ENCODE measurements around the gene SMYD3. TPM values are rescaled to one million over a fixed set of nuclear protein-coding genes. Genes with fewer than 3 reads are reported as not detected.

Gene SMYD3
- total RNA-seq, 1 donor from 2014 or later, result 23.5 TPM

DNA sequence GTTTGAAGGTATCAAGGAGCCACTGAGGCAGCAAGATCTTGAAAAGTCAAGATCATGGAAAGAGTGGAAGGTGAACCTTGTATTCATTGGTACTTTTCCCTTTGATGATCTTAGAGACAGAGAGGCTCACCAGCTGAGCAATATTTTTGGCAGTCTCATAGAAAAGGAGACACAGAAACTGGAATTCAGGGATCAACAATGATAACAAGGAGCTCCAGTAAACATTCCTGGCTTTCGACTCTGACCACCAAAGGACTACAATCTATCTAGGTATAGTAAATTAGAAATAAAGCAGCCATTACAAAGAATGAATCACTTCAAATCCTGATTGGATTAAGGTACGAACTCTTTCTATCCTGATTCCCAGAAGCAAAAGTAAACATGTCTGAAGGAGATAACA lies 736.9 kb downstream of the SMYD3 start:
- H3K9me3 ChIP-seq (ENCODE audit: control insufficient read depth in 3 of 3, low read length in 3 of 3), result no peaks in the 10 kb centered on the region
- H3K36me3 ChIP-seq (ENCODE audit: control insufficient read depth in 3 of 3, insufficient read depth in 3 of 3, low read length in 3 of 3), result no peaks in the 10 kb centered on the region
- no peak overlapping the region for H3K27ac ChIP-seq (ENCODE audit: low read depth, low read length)
- no peaks in the 10 kb centered on the region for H3K4me1 ChIP-seq (ENCODE audit: control insufficient read depth in 3 of 3, insufficient read depth in 3 of 3, low read length in 3 of 3)
- H3K4me3 ChIP-seq (ENCODE audit: low read length in 3 of 3), result no peak overlapping the region
- no peaks in the 10 kb centered on the region for H3K27me3 ChIP-seq (ENCODE audit: control insufficient read depth in 3 of 3, insufficient read depth in 3 of 3, low read length in 3 of 3)
- no peak overlapping the region for H3K9ac ChIP-seq (ENCODE audit: low read depth in 1 of 3, low read length in 3 of 3)

DNA sequence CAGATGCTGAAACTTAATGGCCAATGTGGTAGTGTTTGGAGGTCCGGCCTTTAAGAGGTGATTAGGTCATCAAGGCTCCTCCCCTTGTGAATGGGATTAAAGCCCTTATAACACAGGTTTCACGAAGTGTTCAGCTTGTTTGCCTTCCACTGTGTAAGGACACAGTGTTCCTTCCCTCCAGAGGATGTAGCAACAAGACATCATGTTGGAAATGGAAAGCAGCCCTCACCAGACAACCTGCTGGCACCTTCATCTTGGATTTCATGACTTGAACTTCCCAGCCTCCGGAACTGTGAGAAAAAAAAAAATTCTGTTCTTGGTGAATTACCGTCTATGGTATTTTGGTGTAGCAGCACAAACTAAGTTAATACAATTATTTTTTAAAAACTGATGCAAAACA lies 738.5 kb downstream of the SMYD3 start:
- Histone ChIP-seq H3K9ac (ENCODE audit: low read depth in 1 of 3, low read length in 3 of 3) (no peak overlapping the region), H3K27ac (ENCODE audit: low read depth, low read length) (no peak overlapping the region), H3K4me3 (ENCODE audit: low read length in 3 of 3) (no peak overlapping the region), H3K9me3 (ENCODE audit: control insufficient read depth in 3 of 3, low read length in 3 of 3) (no peaks in the 10 kb centered on the region), H3K36me3 (ENCODE audit: control insufficient read depth in 3 of 3, insufficient read depth in 3 of 3, low read length in 3 of 3) (no peaks in the 10 kb centered on the region), H3K4me1 (ENCODE audit: control insufficient read depth in 3 of 3, insufficient read depth in 3 of 3, low read length in 3 of 3) (no peaks in the 10 kb centered on the region), H3K27me3 (ENCODE audit: control insufficient read depth in 3 of 3, insufficient read depth in 3 of 3, low read length in 3 of 3) (no peaks in the 10 kb centered on the region)

DNA sequence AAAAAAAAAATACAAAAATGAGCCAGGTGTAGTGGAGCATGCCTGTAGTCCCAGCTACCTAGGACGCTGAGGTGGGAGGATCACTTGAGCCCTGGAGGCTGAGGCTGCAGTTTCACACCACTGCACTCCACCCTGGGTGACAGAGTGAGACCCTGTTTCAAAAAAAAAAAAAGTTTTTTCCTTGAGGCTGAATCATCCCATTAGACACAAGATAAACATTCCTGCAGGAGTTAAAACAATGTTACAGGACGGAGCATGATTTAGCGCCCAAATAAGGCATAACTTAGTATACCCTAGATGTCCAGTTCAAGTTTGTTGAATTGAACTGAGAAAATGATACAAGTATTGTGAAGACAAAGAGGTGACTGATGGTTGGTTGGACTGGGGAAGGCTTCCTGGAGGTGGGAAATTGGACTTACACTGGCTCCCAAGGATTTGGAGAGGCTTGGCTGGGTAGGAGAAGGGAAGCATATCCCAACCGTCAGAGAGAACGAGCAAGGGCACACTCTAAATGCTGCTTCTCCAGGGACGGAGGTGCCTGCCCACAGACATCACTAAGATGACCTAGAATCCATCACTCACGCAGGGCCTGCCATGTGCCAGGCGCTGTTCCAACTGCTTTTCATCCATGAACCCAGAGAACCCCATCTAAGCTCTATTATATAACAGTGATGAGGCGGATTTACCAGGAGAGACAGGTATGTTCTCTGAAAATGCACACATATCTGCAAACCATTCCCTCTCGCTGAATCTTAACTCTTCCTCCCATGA lies 741.7 kb downstream of the SMYD3 start:
- no peak overlapping the region for H3K9ac ChIP-seq (ENCODE audit: low read depth in 1 of 3, low read length in 3 of 3)

DNA sequence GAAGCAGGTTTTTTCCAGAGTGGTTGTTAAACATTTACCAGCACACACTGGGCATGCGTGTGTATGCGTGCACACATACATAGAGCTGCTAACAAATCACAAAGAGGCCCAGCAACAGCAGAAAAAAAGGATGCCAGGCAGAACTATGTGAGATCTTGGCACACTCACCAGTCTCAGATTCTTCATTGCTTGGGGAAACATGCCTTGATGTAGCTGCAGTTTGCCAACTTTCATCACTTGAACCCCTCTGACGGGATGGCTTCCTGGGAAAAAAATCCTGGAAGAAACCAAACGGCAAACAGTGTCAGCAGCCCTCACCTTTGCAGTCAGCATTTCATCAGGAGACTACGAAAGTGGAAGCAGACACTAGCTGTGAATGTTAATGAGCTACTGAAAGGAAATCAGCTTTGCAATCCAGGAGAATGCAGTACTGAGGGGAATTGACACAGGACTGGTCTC lies 743.2 kb downstream of the SMYD3 start:
- Histone ChIP-seq H3K36me3 (ENCODE audit: control insufficient read depth in 3 of 3, insufficient read depth in 3 of 3, low read length in 3 of 3) (peaks cover 0 to 6% (median 3%) of the 10 kb centered on the region in 3 donors), H3K27ac (ENCODE audit: low read depth, low read length) (no peak overlapping the region), H3K9ac (ENCODE audit: low read depth in 1 of 3, low read length in 3 of 3) (no peak overlapping the region), H3K4me1 (ENCODE audit: control insufficient read depth in 3 of 3, insufficient read depth in 3 of 3, low read length in 3 of 3) (no peaks in the 10 kb centered on the region), H3K4me3 (ENCODE audit: low read length in 3 of 3) (no peak overlapping the region), H3K27me3 (ENCODE audit: control insufficient read depth in 3 of 3, insufficient read depth in 3 of 3, low read length in 3 of 3) (no peaks in the 10 kb centered on the region), H3K9me3 (ENCODE audit: control insufficient read depth in 3 of 3, low read length in 3 of 3) (no peaks in the 10 kb centered on the region)

More for the DNA sequence above, 741.7 kb downstream of the SMYD3 start:
- Histone ChIP-seq H3K4me3 (ENCODE audit: low read length in 3 of 3) (no peak overlapping the region), H3K36me3 (ENCODE audit: control insufficient read depth in 3 of 3, insufficient read depth in 3 of 3, low read length in 3 of 3) (peaks cover 0 to 6% (median 3%) of the 10 kb centered on the region in 3 donors), H3K27me3 (ENCODE audit: control insufficient read depth in 3 of 3, insufficient read depth in 3 of 3, low read length in 3 of 3) (no peaks in the 10 kb centered on the region), H3K4me1 (ENCODE audit: control insufficient read depth in 3 of 3, insufficient read depth in 3 of 3, low read length in 3 of 3) (no peaks in the 10 kb centered on the region), H3K27ac (ENCODE audit: low read depth, low read length) (no peak overlapping the region), H3K9me3 (ENCODE audit: control insufficient read depth in 3 of 3, low read length in 3 of 3) (no peaks in the 10 kb centered on the region)

DNA sequence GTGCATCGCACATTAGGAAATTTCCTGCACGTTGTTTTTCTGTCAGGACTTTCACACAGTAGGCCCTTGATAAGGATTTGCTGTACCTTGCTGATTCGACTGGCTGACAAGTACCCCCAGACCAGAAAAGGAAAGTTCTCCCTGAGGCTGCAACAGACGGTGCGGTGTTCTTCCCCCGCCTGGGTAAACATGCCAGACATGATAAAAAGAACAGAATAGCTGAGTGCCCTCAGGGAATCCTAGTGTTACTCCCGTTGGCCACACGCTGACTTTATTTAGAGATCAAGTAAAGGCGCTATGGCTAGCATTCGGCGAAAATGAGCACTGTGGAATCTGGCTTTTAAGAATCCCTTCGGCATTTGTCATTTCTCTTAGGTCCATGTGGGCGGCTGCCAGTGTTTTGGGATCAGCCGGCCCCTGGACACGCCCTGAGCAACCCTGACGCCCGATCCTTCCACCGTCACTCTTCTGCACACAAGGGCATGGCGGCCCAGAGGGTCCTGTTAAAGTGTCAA lies 744.6 kb downstream of the SMYD3 start:
- Histone ChIP-seq H3K4me3 (ENCODE audit: low read length in 3 of 3) (no peak overlapping the region), H3K4me1 (ENCODE audit: control insufficient read depth in 3 of 3, insufficient read depth in 3 of 3, low read length in 3 of 3) (no peaks in the 10 kb centered on the region), H3K27me3 (ENCODE audit: control insufficient read depth in 3 of 3, insufficient read depth in 3 of 3, low read length in 3 of 3) (no peaks in the 10 kb centered on the region), H3K9me3 (ENCODE audit: control insufficient read depth in 3 of 3, low read length in 3 of 3) (no peaks in the 10 kb centered on the region), H3K27ac (ENCODE audit: low read depth, low read length) (no peak overlapping the region), H3K9ac (ENCODE audit: low read depth in 1 of 3, low read length in 3 of 3) (no peak overlapping the region), H3K36me3 (ENCODE audit: control insufficient read depth in 3 of 3, insufficient read depth in 3 of 3, low read length in 3 of 3) (peaks cover 0 to 6% (median 3%) of the 10 kb centered on the region in 3 donors)

DNA sequence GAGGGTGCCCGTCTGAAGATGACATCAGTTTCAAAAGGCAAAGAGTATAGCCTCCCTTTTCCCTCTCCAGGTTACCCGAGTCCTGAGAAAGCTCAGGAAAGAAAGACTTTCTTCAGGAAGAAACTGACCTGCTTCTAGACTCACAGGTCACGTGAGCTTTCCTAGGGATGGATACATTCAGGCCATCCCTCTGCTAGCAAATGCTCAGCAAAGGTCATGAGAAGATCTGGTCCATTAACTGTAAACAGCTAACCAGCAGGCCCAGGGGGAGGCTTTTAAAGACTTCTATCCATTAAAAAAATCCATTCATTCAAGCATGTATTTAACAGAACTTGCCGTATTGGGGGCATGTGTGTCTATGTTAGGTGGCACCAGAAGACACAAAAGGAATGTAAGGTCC lies 746.8 kb downstream of the SMYD3 start:
- Histone ChIP-seq H3K4me3 (ENCODE audit: low read length in 3 of 3) (no peak overlapping the region), H3K27me3 (ENCODE audit: control insufficient read depth in 3 of 3, insufficient read depth in 3 of 3, low read length in 3 of 3) (no peaks in the 10 kb centered on the region), H3K9ac (ENCODE audit: low read depth in 1 of 3, low read length in 3 of 3) (no peak overlapping the region), H3K9me3 (ENCODE audit: control insufficient read depth in 3 of 3, low read length in 3 of 3) (no peaks in the 10 kb centered on the region), H3K4me1 (ENCODE audit: control insufficient read depth in 3 of 3, insufficient read depth in 3 of 3, low read length in 3 of 3) (no peaks in the 10 kb centered on the region), H3K27ac (ENCODE audit: low read depth, low read length) (no peak overlapping the region), H3K36me3 (ENCODE audit: control insufficient read depth in 3 of 3, insufficient read depth in 3 of 3, low read length in 3 of 3) (peaks cover 0 to 6% (median 3%) of the 10 kb centered on the region in 3 donors)

DNA sequence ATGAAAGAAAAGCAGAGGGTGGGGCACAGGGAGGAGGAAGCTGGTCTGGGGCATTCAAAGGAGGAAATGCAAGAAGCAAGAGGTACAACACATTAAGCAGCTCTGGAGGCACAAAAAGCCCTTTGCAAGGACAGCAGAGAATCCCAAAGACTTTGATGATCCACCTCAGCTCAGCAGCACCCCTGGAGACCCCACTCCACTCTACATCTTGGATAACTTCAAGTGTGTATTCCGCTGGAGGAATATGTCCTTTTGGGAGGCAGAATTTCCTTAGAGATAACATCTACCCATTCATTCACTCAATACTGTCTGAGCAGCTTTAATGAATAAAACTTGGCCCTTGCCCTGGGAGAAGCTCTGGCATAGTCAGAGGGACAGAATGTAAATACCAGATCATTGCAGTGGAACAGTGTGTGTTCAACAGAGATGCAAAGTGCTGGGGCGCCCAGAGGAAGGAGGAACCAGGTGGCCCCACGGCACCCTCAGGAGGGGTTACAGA lies 752.6 kb downstream of the SMYD3 start:
- no peaks in the 10 kb centered on the region for H3K4me1 ChIP-seq (ENCODE audit: control insufficient read depth in 3 of 3, insufficient read depth in 3 of 3, low read length in 3 of 3)
- no peak overlapping the region for H3K9ac ChIP-seq (ENCODE audit: low read depth in 1 of 3, low read length in 3 of 3)
- no peak overlapping the region for H3K27ac ChIP-seq (ENCODE audit: low read depth, low read length)
- no peak overlapping the region for H3K4me3 ChIP-seq (ENCODE audit: low read length in 3 of 3)
- peaks cover 0 to 8% (median 3%) of the 10 kb centered on the region in 3 donors for H3K9me3 ChIP-seq (ENCODE audit: control insufficient read depth in 3 of 3, low read length in 3 of 3)
- no peaks in the 10 kb centered on the region for H3K27me3 ChIP-seq (ENCODE audit: control insufficient read depth in 3 of 3, insufficient read depth in 3 of 3, low read length in 3 of 3)
- peaks cover 0 to 3% (median 0%) of the 10 kb centered on the region in 3 donors for H3K36me3 ChIP-seq (ENCODE audit: control insufficient read depth in 3 of 3, insufficient read depth in 3 of 3, low read length in 3 of 3)

DNA sequence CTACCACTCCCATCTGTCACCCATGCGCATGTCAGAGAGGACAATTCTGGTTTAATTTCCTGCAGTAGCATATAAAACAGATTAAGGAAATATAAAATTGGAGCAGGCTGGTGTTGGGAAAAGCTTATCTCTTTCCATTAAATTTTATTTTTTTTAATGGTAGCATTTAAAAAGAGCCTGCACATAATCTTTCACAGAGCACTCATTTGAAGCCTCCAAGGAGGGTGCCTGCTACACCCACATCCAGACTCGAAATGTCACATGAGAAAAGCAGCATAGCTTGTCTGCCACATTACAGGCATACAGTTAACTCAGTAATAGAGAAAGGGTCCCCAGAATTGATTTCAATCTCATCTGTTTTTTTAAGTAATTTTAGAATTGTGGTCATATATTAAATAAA lies 753.3 kb downstream of the SMYD3 start:
- no peak overlapping the region for H3K4me3 ChIP-seq (ENCODE audit: low read length in 3 of 3)
- peaks cover 0 to 5% (median 0%) of the 10 kb centered on the region in 3 donors for H3K36me3 ChIP-seq (ENCODE audit: control insufficient read depth in 3 of 3, insufficient read depth in 3 of 3, low read length in 3 of 3)
- H3K9ac ChIP-seq (ENCODE audit: low read depth in 1 of 3, low read length in 3 of 3), result no peak overlapping the region
- no peaks in the 10 kb centered on the region for H3K4me1 ChIP-seq (ENCODE audit: control insufficient read depth in 3 of 3, insufficient read depth in 3 of 3, low read length in 3 of 3)
- H3K9me3 ChIP-seq (ENCODE audit: control insufficient read depth in 3 of 3, low read length in 3 of 3), result peaks cover 0 to 8% (median 3%) of the 10 kb centered on the region in 3 donors
- H3K27me3 ChIP-seq (ENCODE audit: control insufficient read depth in 3 of 3, insufficient read depth in 3 of 3, low read length in 3 of 3), result no peaks in the 10 kb centered on the region
- H3K27ac ChIP-seq (ENCODE audit: low read depth, low read length), result no peak overlapping the region

DNA sequence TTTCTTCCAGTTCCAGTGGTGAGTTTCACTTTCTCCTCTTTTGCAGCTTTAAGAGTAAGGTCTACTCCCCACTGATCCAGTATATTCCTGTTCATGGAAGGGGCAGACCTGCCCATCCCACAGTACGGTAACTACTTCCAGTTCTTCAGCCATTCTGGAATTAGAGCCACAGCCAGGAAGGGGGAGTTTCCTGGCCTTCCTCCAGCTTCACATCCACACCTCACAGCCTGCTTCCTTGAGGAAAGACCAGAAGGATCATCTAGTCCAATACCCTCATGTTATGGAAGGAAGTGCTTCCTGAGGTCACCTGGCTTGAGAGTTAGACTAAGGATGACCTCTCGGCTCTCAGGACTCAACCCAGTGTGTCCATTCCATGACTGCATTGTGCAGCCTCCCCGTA lies 754.5 kb downstream of the SMYD3 start:
- Histone ChIP-seq H3K36me3 (ENCODE audit: control insufficient read depth in 3 of 3, insufficient read depth in 3 of 3, low read length in 3 of 3) (peaks cover 0 to 9% (median 4%) of the 10 kb centered on the region in 3 donors), H3K4me1 (ENCODE audit: control insufficient read depth in 3 of 3, insufficient read depth in 3 of 3, low read length in 3 of 3) (no peaks in the 10 kb centered on the region), H3K9me3 (ENCODE audit: control insufficient read depth in 3 of 3, low read length in 3 of 3) (peaks cover 0 to 8% (median 3%) of the 10 kb centered on the region in 3 donors), H3K4me3 (ENCODE audit: low read length in 3 of 3) (no peak overlapping the region), H3K27me3 (ENCODE audit: control insufficient read depth in 3 of 3, insufficient read depth in 3 of 3, low read length in 3 of 3) (no peaks in the 10 kb centered on the region), H3K27ac (ENCODE audit: low read depth, low read length) (no peak overlapping the region), H3K9ac (ENCODE audit: low read depth in 1 of 3, low read length in 3 of 3) (no peak overlapping the region)

DNA sequence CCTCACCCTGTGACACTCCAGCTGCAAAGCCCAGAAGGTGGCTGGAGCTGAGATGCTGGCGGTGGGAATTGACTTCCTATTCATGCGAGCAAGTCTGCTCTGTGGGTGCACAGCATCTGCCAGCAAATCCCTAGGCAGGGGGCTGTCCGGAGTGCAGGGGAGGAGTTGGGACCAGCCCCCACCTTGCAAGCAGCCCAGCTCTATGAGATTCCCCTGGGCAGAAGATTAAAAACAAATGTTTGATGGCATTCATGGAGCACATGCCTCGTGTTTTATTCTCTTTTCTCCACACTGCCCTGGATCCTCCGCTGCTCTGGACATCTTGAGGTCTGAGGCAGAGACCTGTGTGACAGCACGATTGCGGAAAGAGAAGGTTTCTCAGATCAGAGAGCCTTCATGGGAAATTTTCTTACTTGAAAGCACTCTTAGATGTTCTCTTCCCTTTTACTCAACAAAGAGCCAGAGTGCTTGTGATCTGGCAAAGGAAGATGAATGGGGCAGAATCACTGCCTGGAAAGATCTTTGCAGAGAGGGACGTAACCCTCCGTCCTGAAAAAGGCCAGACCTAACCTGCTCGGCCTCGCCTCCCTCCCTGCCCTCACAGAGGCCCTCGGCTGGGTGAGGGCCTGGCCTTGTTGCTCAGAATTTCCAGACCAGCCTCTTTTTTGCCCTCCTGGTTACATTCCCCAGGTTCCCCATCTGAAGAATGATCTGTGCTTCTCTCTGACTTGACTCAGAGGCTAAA lies 755.2 kb downstream of the SMYD3 start:
- Histone ChIP-seq H3K4me1 (ENCODE audit: control insufficient read depth in 3 of 3, insufficient read depth in 3 of 3, low read length in 3 of 3) (no peaks in the 10 kb centered on the region), H3K27ac (ENCODE audit: low read depth, low read length) (no peak overlapping the region), H3K9ac (ENCODE audit: low read depth in 1 of 3, low read length in 3 of 3) (no peak overlapping the region), H3K36me3 (ENCODE audit: control insufficient read depth in 3 of 3, insufficient read depth in 3 of 3, low read length in 3 of 3) (peaks cover 0 to 9% (median 4%) of the 10 kb centered on the region in 3 donors), H3K4me3 (ENCODE audit: low read length in 3 of 3) (no peak overlapping the region), H3K9me3 (ENCODE audit: control insufficient read depth in 3 of 3, low read length in 3 of 3) (peaks cover 0 to 8% (median 3%) of the 10 kb centered on the region in 3 donors), H3K27me3 (ENCODE audit: control insufficient read depth in 3 of 3, insufficient read depth in 3 of 3, low read length in 3 of 3) (no peaks in the 10 kb centered on the region)

All from skeletal muscle tissue (tissue), 4 donors.